ENCODE measurements around the gene SULT1A2.
A peak's percentile ranks its signal among the peaks of the same experiment; 100 is the strongest.
"Not testable (repeated sequence)": the region's sequence is repeated elsewhere in the genome, so short reads cannot be mapped to it uniquely, and the experiment has no call there.

Gene SULT1A2

GRCh38 chr16:28596840-28597691 is at the start of gene SULT1A2:
Gene SULT1A2 (minus strand): TSS chr16:28597050. CDS start chr16:28595930, 1,120 bp downstream.
- DNase-seq (ENCODE audit: low read depth): no peak

- DNase-seq (ENCODE audit: low read depth): not testable (repeated sequence)
Observed at GRCh38 chr16:28639959-28640358, 43.1 kb upstream of the SULT1A2 start.

- not testable (repeated sequence) for DNase-seq (ENCODE audit: low read depth)
Observed at GRCh38 chr16:28638359-28638758, 41.5 kb upstream of the SULT1A2 start.

- DNase-seq (ENCODE audit: low read depth): not testable (repeated sequence)
Observed at GRCh38 chr16:28637765-28638164, 40.9 kb upstream of the SULT1A2 start, which contains the start of gene NPIPB8. Gene NPIPB8 (plus strand): TSS chr16:28638065. CDS start chr16:28638361, 296 bp downstream.

GRCh38 chr16:28636093-28636823 is 39.4 kb upstream of the SULT1A2 start:
- DNase-seq (ENCODE audit: low read depth): not testable (repeated sequence)

- DNase-seq (ENCODE audit: low read depth): not testable (repeated sequence)
Observed at GRCh38 chr16:28630905-28631304, 34.1 kb upstream of the SULT1A2 start.

- peak; percentile 63 for DNase-seq (ENCODE audit: low read depth)
Observed at GRCh38 chr16:28623172-28623711, 26.4 kb upstream of the SULT1A2 start.

- DNase-seq (ENCODE audit: low read depth): peak; percentile 4
Observed at GRCh38 chr16:28622532-28623171, 25.8 kb upstream of the SULT1A2 start.

GRCh38 chr16:28621481-28622155 is 24.8 kb upstream of the SULT1A2 start:
- DNase-seq (ENCODE audit: low read depth): no peak

- not testable (repeated sequence) for DNase-seq (ENCODE audit: low read depth)
Observed at GRCh38 chr16:28620316-28620715, 23.5 kb upstream of the SULT1A2 start.

- no peak for DNase-seq (ENCODE audit: low read depth)
Observed at GRCh38 chr16:28617874-28618273, 21.0 kb upstream of the SULT1A2 start.

GRCh38 chr16:28616636-28617035 is 19.8 kb upstream of the SULT1A2 start:
- no peak for DNase-seq (ENCODE audit: low read depth)

GRCh38 chr16:28616224-28616577 is 19.4 kb upstream of the SULT1A2 start:
- DNase-seq (ENCODE audit: low read depth): not testable (repeated sequence)

- not testable (repeated sequence) for DNase-seq (ENCODE audit: low read depth)
Observed at GRCh38 chr16:28615486-28616223, 18.8 kb upstream of the SULT1A2 start.

- DNase-seq (ENCODE audit: low read depth): not testable (repeated sequence)
Observed at GRCh38 chr16:28614561-28614960, 17.7 kb upstream of the SULT1A2 start.

GRCh38 chr16:28613912-28614311 is 17.1 kb upstream of the SULT1A2 start:
- not testable (repeated sequence) for DNase-seq (ENCODE audit: low read depth)

GRCh38 chr16:28612359-28613280 is 15.8 kb upstream of the SULT1A2 start:
- not testable (repeated sequence) for DNase-seq (ENCODE audit: low read depth)

GRCh38 chr16:28610595-28611191 is 13.8 kb upstream of the SULT1A2 start:
- no peak for DNase-seq (ENCODE audit: low read depth)
